K562 (cell line): ENCODE measurements around the gene MTA2. TPM values are rescaled to one million over a fixed set of nuclear protein-coding genes. Genes with fewer than 3 reads are reported as not detected.

ENCODE experiments used
- ATAC-seq: fragments of 200-7000 bp; cut with Tn5 transposase; 3 replicates; pipeline ENCODE4 v1.9.1; 2020; ENCODE audit warnings: moderate library complexity
- BruUV-seq: library from RNA; stranded (reverse); fragments of 400-500 nt; replicated peaks from 2 replicates; lab custom pipeline; 2021; lab: Mats Ljungman, UMichigan
- CTCF ChIA-PET: fragments of 300-600 bp; formaldehyde crosslinking; extraction: SDS; loops from one replicate; lab custom pipeline; 2021; ENCODE audit warnings: low intra/inter-chr PET ratio; lab: Yijun Ruan, JAX
- POLR2A ChIA-PET: fragments of 300-600, 350-650 bp; sonication (Branson Sonifier 250); formaldehyde crosslinking; extraction: SDS; loops from one replicate; lab custom pipeline; 2021; ENCODE audit warnings: antibody characterized with exemption, inconsistent platforms; lab: Yijun Ruan, JAX
- DNase-seq, 4 experiments: peaks; one replicate each; pipeline versions ENCODE4 v3.0.0 to v3.0.0-alpha.2; 2011 to 2018; ENCODE audit warnings: low spot score in 3 of 4, mixed read lengths in 3 of 4; ENCODE audit errors: extremely low read depth in 1 of 4
- FAIRE-seq: peaks from 2 replicates; lab custom pipeline; 2011; peaks lifted over from hg19 to GRCh38; lab: Jason Lieb, UNC
- H2AFZ ChIP-seq: 2 replicates; pipeline ENCODE4 v1.6.0; 2011; ENCODE audit warnings: low read depth, low read length, control low read depth, inconsistent platforms
- H3K27ac ChIP-seq: fragments of 200-600 bp; 3 replicates; pipeline ENCODE4 v1.8.0; 2011; ENCODE audit warnings: low read depth, mild to moderate bottlenecking, control low read depth, inconsistent platforms, low read length, moderate library complexity, mixed read lengths; ENCODE audit errors: extremely low read depth
- H3K27me3 ChIP-seq, 2 experiments: fragments of 300-600 bp in 1 of 2; 2 replicates in 1 of 2; 3 replicates in 1 of 2; pipeline versions ENCODE4 v1.6.0 to v1.8.0; 2011; ENCODE audit warnings: inconsistent platforms in 2 of 2, low read length in 2 of 2, mild to moderate bottlenecking in 1 of 2, mixed read lengths in 1 of 2, moderate library complexity in 1 of 2; ENCODE audit not compliant: control insufficient read depth in 2 of 2, insufficient read depth in 2 of 2
- H3K36me3 ChIP-seq: fragments of 300-600 bp; 3 replicates; pipeline ENCODE4 v1.8.0; 2011; ENCODE audit warnings: mild to moderate bottlenecking, low read length, inconsistent platforms; ENCODE audit not compliant: control insufficient read depth, insufficient read depth
- H3K4me1 ChIP-seq, 2 experiments: fragments of 200-600 bp in 1 of 2; replicated peaks in 1 of 2; 2 replicates in 1 of 2; 3 replicates in 1 of 2; pipeline versions ENCODE4 v1.5.1 to v1.8.0; 2011; ENCODE audit warnings: inconsistent platforms in 2 of 2, low read length in 2 of 2, mild to moderate bottlenecking in 1 of 2, mixed read lengths in 1 of 2, moderate library complexity in 1 of 2; ENCODE audit not compliant: control insufficient read depth in 2 of 2, insufficient read depth in 2 of 2
- H3K4me2 ChIP-seq: 2 replicates; pipeline ENCODE4 v1.6.1; 2011; ENCODE audit warnings: low read length, control low read depth, inconsistent platforms, mixed read lengths; ENCODE audit not compliant: insufficient read depth
- H3K4me3 ChIP-seq: fragments of 200-600 bp; sonication (generic), shearing (Covaris generic); 2 replicates; pipeline ENCODE4 v1.5.1; 2016; ENCODE audit warnings: control low read depth, inconsistent platforms
- H3K79me2 ChIP-seq: fragments of 200-600 bp; 3 replicates; pipeline ENCODE4 v1.8.0; 2011; ENCODE audit warnings: low read length, inconsistent platforms; ENCODE audit not compliant: control insufficient read depth, insufficient read depth
- H3K9ac ChIP-seq, 2 experiments: 2 replicates each; pipeline versions ENCODE4 v1.6.0 to v1.6.1; 2011; ENCODE audit warnings: low read depth in 2 of 2, low read length in 2 of 2, control low read depth in 1 of 2, inconsistent platforms in 1 of 2, mild to moderate bottlenecking in 1 of 2, mixed read lengths in 1 of 2; ENCODE audit not compliant: insufficient read depth in 1 of 2
- H3K9me1 ChIP-seq: one replicate; pipeline ENCODE4 v1.6.0; 2011; ENCODE audit warnings: inconsistent platforms, mild to moderate bottlenecking, low read length, moderate library complexity; ENCODE audit not compliant: control insufficient read depth, insufficient read depth
- H3K9me3 ChIP-seq: replicated peaks from 2 replicates; pipeline ENCODE4 v1.5.1; 2011; ENCODE audit warnings: low read depth, low read length, inconsistent platforms; ENCODE audit not compliant: control insufficient read depth, insufficient read depth
- H4K20me1 ChIP-seq: replicated peaks from 2 replicates; pipeline ENCODE4 v1.6.1; 2011; ENCODE audit warnings: low read length, inconsistent platforms, mixed read lengths; ENCODE audit not compliant: control insufficient read depth, insufficient read depth
- CBFA2T2 ChIP-seq: fragments of 450-650 bp; conservative IDR thresholded peaks from 2 replicates; pipeline ENCODE4 v1.6.1; 2017; ENCODE audit warnings: mild to moderate bottlenecking
- FOXP4 ChIP-seq: sonication (generic); formaldehyde crosslinking; IDR thresholded peaks from 2 replicates; pipeline ENCODE4 v1.8.0; 2022; ENCODE audit warnings: mild to moderate bottlenecking, missing genetic modification reagents, borderline replicate concordance
- GABPB2 ChIP-seq: fragments of 250-450 bp; sonication (Bioruptor Pico); conservative IDR thresholded peaks from 2 replicates; pipeline ENCODE4 v1.5.1; 2021; ENCODE audit warnings: mild to moderate bottlenecking
- IFI16 ChIP-seq: fragments of 250-450 bp; sonication (Bioruptor Pico); IDR thresholded peaks from 2 replicates; pipeline ENCODE4 v2.1.2; 2022; ENCODE audit warnings: mild to moderate bottlenecking, inconsistent platforms
- NELFE ChIP-seq: IDR thresholded peaks from 2 replicates; pipeline ENCODE4 v1.6.1; 2011; ENCODE audit warnings: mild to moderate bottlenecking; ENCODE audit not compliant: insufficient read depth, insufficient read length
- OTX1 ChIP-seq: fragments of 450-650 bp; formaldehyde crosslinking; IDR thresholded peaks from 2 replicates; pipeline ENCODE4 v1.4.0; 2022; ENCODE audit warnings: mild to moderate bottlenecking
- PHB ChIP-seq: fragments of 250-450 bp; sonication (Bioruptor Pico); IDR thresholded peaks from 2 replicates; pipeline ENCODE4 v1.5.0; 2021
- RNF219 ChIP-seq: fragments of 250-450 bp; sonication (Bioruptor Pico); IDR thresholded peaks from 2 replicates; pipeline ENCODE4 v1.5.0; 2022; ENCODE audit warnings: mild to moderate bottlenecking
- SMARCC2 ChIP-seq: fragments of 450-650 bp; IDR thresholded peaks from 2 replicates; pipeline ENCODE4 v1.6.1; 2017; ENCODE audit warnings: antibody characterized with exemption, moderate library complexity, mild to moderate bottlenecking, low read depth
- SRSF7 ChIP-seq: fragments of 200-400 bp; formaldehyde crosslinking; optimal IDR thresholded peaks from 2 replicates; pipeline ENCODE3; 2017; ENCODE audit warnings: mild to moderate bottlenecking, low read depth, low read length
- STAG1 ChIP-seq: sonication (generic); formaldehyde crosslinking; IDR thresholded peaks from 2 replicates; pipeline ENCODE4 v1.5.0; 2020; ENCODE audit warnings: missing genetic modification reagents, borderline replicate concordance
- STAT5B ChIP-seq: fragments of 250-450 bp; sonication (Bioruptor Pico); IDR thresholded peaks from 2 replicates; pipeline ENCODE4 v1.8.0; 2021; ENCODE audit warnings: mild to moderate bottlenecking, inconsistent platforms
- TFAM ChIP-seq: fragments of 250-450 bp; sonication (Bioruptor Pico); conservative IDR thresholded peaks from 2 replicates; pipeline ENCODE4 v1.5.0; 2021; ENCODE audit warnings: mild to moderate bottlenecking, moderate library complexity
- THAP7 ChIP-seq: fragments of 250-450 bp; sonication (Bioruptor Pico); IDR thresholded peaks from 2 replicates; pipeline ENCODE4 v1.5.0; 2021
- ZBTB2 ChIP-seq: fragments of 450-650 bp; IDR thresholded peaks from 2 replicates; pipeline ENCODE4 v1.6.1; 2016; ENCODE audit warnings: antibody characterized with exemption
- WGBS: fragments of 100-300 bp; shearing (Covaris generic); methylation state at CpG from one replicate; pipeline ENCODE4 v1.1.6; 2016; ENCODE audit warnings: low coverage, mixed read lengths; ENCODE audit not compliant: insufficient coverage; ENCODE audit errors: missing lambda C conversion rate; 5-methylcytosine and 5-hydroxymethylcytosine counted together
- in situ Hi-C: fragments of 300-500 bp; cut with MboI; formaldehyde crosslinking; loops from 4 replicates; pipeline ENCODE4 v1.15.0; 2018; ENCODE audit warnings: inconsistent platforms, mixed read lengths
- intact Hi-C: fragments of 100-400 bp; cut with micrococcal nuclease; formaldehyde crosslinking; loops from 2 replicates; pipeline ENCODE4 v1.14.2; 2022
- polyA plus RNA-seq, 8 experiments: library from polyadenylated mRNA; depleted of rRNA in 4 of 8; stranded (reverse) in 5 of 8; unstranded in 3 of 8; fragments of >200 nt; fragmentation: Nextera tagmentation in 2 of 8; fragmentation: Illumina TruSeq in 1 of 8; extraction: Ambion mirVana in 2 of 8; extraction: Trizol in 1 of 8; gene quantifications; 2 replicates each; pipeline versions ENCODE4 v1.2.1 to v1.2.3, GENCODE V29; 2011 to 2014; ENCODE audit warnings: inconsistent platforms in 1 of 8, missing spikeins in 1 of 8
- total RNA-seq, 7 experiments: library from RNA; depleted of rRNA in 6 of 7; stranded (reverse); fragments of >200 nt in 6 of 7; fragmentation: Illumina TruSeq in 2 of 7; extraction: Trizol in 2 of 7; gene quantifications; 2 replicates each; pipeline versions ENCODE4 v1.2.1 to v1.2.3, GENCODE V29; 2011 to 2021; ENCODE audit warnings: low replicate concordance in 1 of 7

Gene MTA2
- total and polyA plus RNA-seq, 9 of the 15 experiments (the other 6 are each of a cell fraction or from before 2014, with no cell fraction given): 6.2 to 220 (median 172) TPM

GRCh38 chr11:62602141-62603071 lies 741 bp upstream of the MTA2 start:
- in situ Hi-C loops: no loop called here
- TF ChIP-seq GABPB2 (no peak), IFI16 (CRISPR knock-in tag) (no peak), PHB (CRISPR knock-in tag) (no peak), NELFE (no peak), SRSF7 (no peak), FOXP4 (CRISPR knock-in tag) (no peak), ZBTB2 (peak; percentile 67), CBFA2T2 (peak; percentile 33; the same call in 1 of the 2 replicates), OTX1 (CRISPR knock-in tag) (peak; percentile 83; the same call in 1 of the 2 replicates), THAP7 (CRISPR knock-in tag) (no peak), RNF219 (CRISPR knock-in tag) (no peak), SMARCC2 (no peak), TFAM (CRISPR knock-in tag) (no peak), STAT5B (CRISPR knock-in tag) (no peak), STAG1 (CRISPR knock-in tag) (no peak)

More at GRCh38 chr11:62602141-62603071, 741 bp upstream of the MTA2 start:
- Histone ChIP-seq H2AFZ (peak overlapping the region; percentile 95), H3K4me1 (peaks cover 14 to 43% of the 10 kb centered on the region in 2 experiments; a peak in 4 of 5 replicates), H3K79me2 (peaks cover 44% of the 10 kb centered on the region), H4K20me1 (no peaks in the 10 kb centered on the region), H3K9ac (peak overlapping the region; percentile 80 to 97), H3K4me2 (peak overlapping the region; percentile 95), H3K36me3 (peaks cover 70% of the 10 kb centered on the region), H3K4me3 (peak overlapping the region; percentile 95), H3K27me3 (no peaks in the 10 kb centered on the region), H3K9me3 (no peaks in the 10 kb centered on the region), H3K27ac (peak overlapping the region; percentile 87), H3K9me1 (no peaks in the 10 kb centered on the region)
- DNase-seq: peak; percentile 83 to 86 (median 85)
- ChIA-PET CTCF (no interaction called here), POLR2A (interaction anchor here (0.6 to 2.7 kb wide), 18 partner anchors 8 to 1113 kb away, joined by 3 to 45 read pairs (median 6); partner anchors contain the start of genes B3GAT3, C11orf98, CSKMT and EEF1G)
- intact Hi-C loops: loop anchor here (5.0 kb wide), 1 partner anchor 70 kb away; the partner anchor contains the start of genes LBHD1 and UQCC3
- FAIRE-seq: peak; percentile 23
- BruUV-seq: no TSS peak
- WGBS: 48% methylated on average over 48 of the region's 96 CpGs
- peak; percentile 31 for ATAC-seq
